NCI-H82 treated with DMSO at 0.1 percent for 48 hours (cell line): ENCODE data around the gene SAMHD1.
"Not testable (repeated sequence)": the region's sequence is repeated elsewhere in the genome, so short reads cannot be mapped to it uniquely, and the experiment has no call there.

Source experiments
- DNase-seq: peaks from one replicate; lab custom pipeline; 2025; ENCODE audit not compliant: unreplicated experiment; lab: John Stamatoyannopoulos, UW

Gene SAMHD1

GRCh38 chr20:36856691-36857635 lies 94.5 kb downstream of the SAMHD1 start:
- no peak for DNase-seq

GRCh38 chr20:36856195-36856594 lies 95.3 kb downstream of the SAMHD1 start:
- DNase-seq: no peak

DNA sequence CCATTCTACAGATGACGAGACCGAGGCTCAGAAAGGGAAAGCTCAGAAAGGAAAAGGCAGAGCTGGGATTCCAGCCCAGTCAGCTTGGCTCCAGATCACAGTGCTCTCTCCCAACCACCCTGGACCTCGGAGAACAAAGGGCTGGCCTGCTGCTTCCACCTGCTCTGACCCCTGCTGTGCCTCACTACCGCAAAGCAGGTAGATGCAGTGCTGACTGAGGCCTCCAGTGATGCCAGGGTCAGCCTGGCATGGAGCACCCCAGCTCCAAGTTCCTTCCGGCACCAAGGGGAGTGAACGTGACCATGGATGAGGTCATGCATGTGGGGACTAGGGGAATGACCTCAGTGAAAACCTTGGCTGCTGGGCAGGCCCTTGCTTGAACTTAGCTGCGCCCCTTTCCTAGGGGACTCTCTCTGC lies 96.3 kb downstream of the SAMHD1 start:
- no peak for DNase-seq

GRCh38 chr20:36854348-36855240 lies 96.9 kb downstream of the SAMHD1 start:
- DNase-seq: no peak

DNA sequence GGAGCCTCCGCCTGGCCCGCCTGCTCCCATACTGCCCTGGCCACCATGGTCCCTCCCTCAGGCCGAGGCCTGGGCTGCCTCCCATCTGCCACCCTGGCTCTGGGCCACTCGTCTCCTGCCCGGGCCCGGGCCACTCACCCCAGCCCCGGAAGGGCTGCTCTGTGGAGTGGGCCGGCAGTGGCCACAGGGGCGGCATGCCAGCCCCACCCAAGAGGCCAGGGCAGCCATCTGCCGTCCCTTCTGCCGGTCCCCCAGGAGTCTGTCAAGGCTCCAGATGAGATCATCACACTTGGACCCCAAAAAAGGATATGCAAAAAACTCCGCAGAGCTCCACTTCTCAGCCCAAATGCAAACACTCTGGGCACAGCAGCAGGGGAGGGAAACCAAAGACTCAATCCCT lies 99.3 kb downstream of the SAMHD1 start:
- DNase-seq: no peak

DNA sequence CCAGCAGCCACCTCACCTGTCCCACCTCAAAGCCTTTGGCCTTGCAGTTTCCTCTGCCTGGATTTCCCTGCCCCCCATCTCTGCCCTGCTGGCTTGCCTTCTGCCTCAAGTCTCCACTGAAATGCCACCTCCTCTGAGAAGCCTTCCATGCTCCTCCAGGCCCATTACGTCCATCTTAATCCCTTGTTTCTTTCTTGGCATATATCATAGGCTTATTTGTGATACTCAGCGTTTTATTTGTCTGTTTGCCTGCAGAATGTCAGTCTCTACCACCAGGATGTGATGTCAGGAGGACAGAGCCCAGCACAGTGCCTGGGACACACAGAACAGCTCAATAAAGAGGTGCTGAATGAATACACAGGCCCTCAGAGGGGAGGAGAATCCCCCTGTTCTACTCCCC lies 100.0 kb downstream of the SAMHD1 start:
- no peak for DNase-seq

GRCh38 chr20:36850759-36851158 lies 100.7 kb downstream of the SAMHD1 start:
- DNase-seq: no peak

GRCh38 chr20:36849333-36850065 lies 102.0 kb downstream of the SAMHD1 start:
- no peak for DNase-seq

- no peak for DNase-seq
These were observed 102.8 kb downstream of the SAMHD1 start for GRCh38 chr20:36848677-36849076.

GRCh38 chr20:36848078-36848660 lies 103.3 kb downstream of the SAMHD1 start:
- DNase-seq: no peak

DNA sequence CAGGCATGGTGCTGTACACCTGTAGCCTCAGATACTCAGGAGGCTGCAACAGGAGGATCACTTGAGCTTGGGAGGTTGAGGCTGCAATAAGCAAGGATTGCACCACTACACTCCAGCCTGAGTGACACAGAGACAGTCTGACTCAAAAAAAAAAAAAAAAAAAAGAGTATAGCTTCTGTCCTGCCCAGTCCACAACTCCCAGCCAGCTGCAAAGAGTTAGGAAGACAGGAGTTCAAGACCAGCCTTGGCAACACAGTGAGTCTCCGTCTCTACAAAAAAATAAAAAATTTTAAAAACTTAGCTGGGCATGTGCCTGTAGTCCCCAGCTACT lies 103.8 kb downstream of the SAMHD1 start:
- no peak for DNase-seq

GRCh38 chr20:36847009-36847709 lies 104.3 kb downstream of the SAMHD1 start:
- peak; percentile 97 for DNase-seq

GRCh38 chr20:36845288-36845971 lies 106.1 kb downstream of the SAMHD1 start:
- no peak for DNase-seq

DNA sequence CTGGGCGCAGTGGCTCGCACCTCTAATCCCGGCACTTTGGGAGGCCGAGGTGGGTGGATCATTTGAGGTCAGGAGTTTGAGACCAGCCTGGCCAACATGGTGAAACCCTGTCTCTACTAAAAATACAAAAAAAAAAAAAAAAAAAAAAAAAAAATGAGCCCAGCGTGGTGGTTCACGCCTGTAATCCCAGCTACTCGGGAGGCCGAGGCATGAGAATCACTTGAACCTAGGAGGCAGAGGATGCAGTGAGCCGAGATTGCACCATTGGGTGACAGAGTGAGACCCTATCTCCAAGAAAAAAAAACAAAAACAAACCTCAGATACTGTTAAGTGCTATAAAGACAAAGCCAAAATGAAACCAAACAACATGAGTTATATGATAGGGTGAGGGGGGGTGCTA lies 110.5 kb downstream of the SAMHD1 start:
- DNase-seq: not testable (repeated sequence)
